Caco-2 (cell line): ENCODE measurements around the gene CFAP92. TPM values are rescaled to one million over a fixed set of nuclear protein-coding genes. Genes with fewer than 3 reads are reported as not detected.

Experiments used
- BruUV-seq: library from RNA; stranded (reverse); fragments of 400-500 nt; replicated peaks from 2 replicates; lab custom pipeline; 2021; lab: Mats Ljungman, UMichigan
- CTCF ChIA-PET: fragments of 300-600 bp; sonication (Branson Sonifier 250); formaldehyde crosslinking; loops from one replicate; lab custom pipeline; 2022; ENCODE audit warnings: antibody characterized with exemption; lab: Charles Lee
- POLR2A ChIA-PET: fragments of 300-600 bp; sonication (Branson Sonifier 250); formaldehyde crosslinking; loops from one replicate; lab custom pipeline; 2022; ENCODE audit warnings: antibody characterized with exemption; lab: Charles Lee
- DNase-seq, 2 experiments: peaks; one replicate each; pipeline versions ENCODE4 v3.0.0 to v3.0.0-alpha.2; 2020 to 2022
- H3K27me3 ChIP-seq: replicated peaks from 2 replicates; pipeline ENCODE4 v1.6.0; 2011; ENCODE audit warnings: low read length; ENCODE audit not compliant: control insufficient read depth, insufficient read depth
- H3K36me3 ChIP-seq: 2 replicates; pipeline ENCODE4 v1.5.1; 2011; ENCODE audit warnings: low read length; ENCODE audit not compliant: control insufficient read depth, insufficient read depth
- H3K4me1 ChIP-seq: fragments of 250-450 bp; sonication (Bioruptor Pico); 2 replicates; pipeline ENCODE4 v1.5.1; 2020; ENCODE audit warnings: mild to moderate bottlenecking
- H3K4me3 ChIP-seq: 2 replicates; pipeline ENCODE4 v1.5.1; 2011; ENCODE audit warnings: low read depth, mild to moderate bottlenecking, control low read depth, low read length
- H3K9me3 ChIP-seq: fragments of 250-450 bp; sonication (Bioruptor Pico); 2 replicates; pipeline ENCODE4 v1.5.1; 2020; ENCODE audit warnings: mild to moderate bottlenecking, moderate library complexity
- H3K27ac Mint-ChIP-seq: one replicate; pipeline ENCODE4 v1.8.0; 2022; ENCODE audit warnings: mixed read lengths; ENCODE audit not compliant: unreplicated experiment
- H3K27me3 Mint-ChIP-seq: one replicate; pipeline ENCODE4 v1.8.0; 2022; ENCODE audit warnings: mixed read lengths; ENCODE audit not compliant: insufficient read depth, unreplicated experiment
- H3K36me3 Mint-ChIP-seq: one replicate; pipeline ENCODE4 v1.8.0; 2022; ENCODE audit warnings: mild to moderate bottlenecking, mixed read lengths; ENCODE audit not compliant: insufficient read depth, unreplicated experiment
- H3K4me1 Mint-ChIP-seq: one replicate; pipeline ENCODE4 v1.8.0; 2022; ENCODE audit warnings: low read depth, mixed read lengths; ENCODE audit not compliant: unreplicated experiment
- H3K4me3 Mint-ChIP-seq: one replicate; pipeline ENCODE4 v1.8.0; 2022; ENCODE audit warnings: mild to moderate bottlenecking, moderate library complexity, mixed read lengths; ENCODE audit not compliant: unreplicated experiment
- H3K9me3 Mint-ChIP-seq: one replicate; pipeline ENCODE4 v1.8.0; 2022; ENCODE audit warnings: mixed read lengths; ENCODE audit not compliant: unreplicated experiment
- intact Hi-C: fragments of 100-400 bp; cut with micrococcal nuclease; formaldehyde crosslinking; loops from one replicate; pipeline ENCODE4 v1.10.0; 2022; ENCODE audit not compliant: unreplicated experiment
- total RNA-seq: library from RNA; stranded (reverse); gene quantifications from 2 replicates; pipeline ENCODE4 v1.2.3, GENCODE V29; 2022
- TF ChIP-seq, protein P1 (sequence below), 2 experiments: fragments of 200-600 bp in 1 of 2; IDR thresholded peaks; 1 replicate in 1 of 2; 2 replicates in 1 of 2; pipeline versions ENCODE4 v1.5.1 to v1.8.0; 2011 to 2022; ENCODE audit warnings: antibody characterized with exemption in 1 of 2, control low read depth in 1 of 2, inconsistent platforms in 1 of 2, low read depth in 1 of 2, low read length in 1 of 2, mild to moderate bottlenecking in 1 of 2, moderate library complexity in 1 of 2; ENCODE audit not compliant: insufficient read depth in 1 of 2, severe bottlenecking in 1 of 2, unreplicated experiment in 1 of 2

Gene CFAP92
- total RNA-seq, 1 experiment from 2014 or later = 5.9 TPM

DNA sequence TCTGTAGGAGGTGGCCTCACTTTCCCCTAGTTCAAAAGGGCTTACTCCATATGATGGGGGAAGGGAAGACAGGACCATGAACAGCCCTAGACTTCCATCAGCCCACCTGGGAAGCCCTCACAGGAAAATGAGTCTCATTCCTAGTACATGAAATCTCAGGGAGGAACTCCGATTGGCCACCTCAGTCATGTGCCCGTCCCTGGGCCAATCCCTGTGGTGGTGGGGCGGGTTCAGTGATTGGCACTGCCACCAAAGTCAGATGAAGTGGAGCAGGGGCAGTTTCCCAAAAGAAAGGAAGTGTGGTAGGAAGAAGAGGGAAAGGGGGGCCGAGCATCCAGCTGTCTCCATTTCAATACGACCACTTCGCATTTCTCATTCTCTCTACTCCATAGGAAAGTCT lies 40.8 kb upstream of the CFAP92 start:
- Mint-ChIP-seq H3K4me3 (no peak overlapping the region), H3K4me1 (no peaks in the 10 kb centered on the region), H3K9me3 (no peaks in the 10 kb centered on the region), H3K27ac (no peak overlapping the region), H3K36me3 (no peaks in the 10 kb centered on the region), H3K27me3 (no peaks in the 10 kb centered on the region)
- CTCF ChIA-PET = no interaction called here
- Histone ChIP-seq H3K4me1 (no peaks in the 10 kb centered on the region), H3K36me3 (no peaks in the 10 kb centered on the region), H3K27me3 (no peaks in the 10 kb centered on the region), H3K9me3 (no peaks in the 10 kb centered on the region), H3K4me3 (no peak overlapping the region)
- POLR2A ChIA-PET = interaction anchor here (0.6 kb wide), 1 partner anchor 87 kb away, joined by 3 read pairs; the partner anchor contains the start of gene RAB43
- intact Hi-C loops = no loop called here
- TF ChIP-seq, protein P1, sequence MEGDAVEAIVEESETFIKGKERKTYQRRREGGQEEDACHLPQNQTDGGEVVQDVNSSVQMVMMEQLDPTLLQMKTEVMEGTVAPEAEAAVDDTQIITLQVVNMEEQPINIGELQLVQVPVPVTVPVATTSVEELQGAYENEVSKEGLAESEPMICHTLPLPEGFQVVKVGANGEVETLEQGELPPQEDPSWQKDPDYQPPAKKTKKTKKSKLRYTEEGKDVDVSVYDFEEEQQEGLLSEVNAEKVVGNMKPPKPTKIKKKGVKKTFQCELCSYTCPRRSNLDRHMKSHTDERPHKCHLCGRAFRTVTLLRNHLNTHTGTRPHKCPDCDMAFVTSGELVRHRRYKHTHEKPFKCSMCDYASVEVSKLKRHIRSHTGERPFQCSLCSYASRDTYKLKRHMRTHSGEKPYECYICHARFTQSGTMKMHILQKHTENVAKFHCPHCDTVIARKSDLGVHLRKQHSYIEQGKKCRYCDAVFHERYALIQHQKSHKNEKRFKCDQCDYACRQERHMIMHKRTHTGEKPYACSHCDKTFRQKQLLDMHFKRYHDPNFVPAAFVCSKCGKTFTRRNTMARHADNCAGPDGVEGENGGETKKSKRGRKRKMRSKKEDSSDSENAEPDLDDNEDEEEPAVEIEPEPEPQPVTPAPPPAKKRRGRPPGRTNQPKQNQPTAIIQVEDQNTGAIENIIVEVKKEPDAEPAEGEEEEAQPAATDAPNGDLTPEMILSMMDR (IDR thresholded peaks at IDR 0.05; ENCODE audit: insufficient read depth in 1 of 2, low read depth in 1 of 2, low read length in 1 of 2, severe bottlenecking in 1 of 2, unreplicated experiment in 1 of 2) = no peak
- no TSS peak for BruUV-seq
- no peak for DNase-seq

DNA sequence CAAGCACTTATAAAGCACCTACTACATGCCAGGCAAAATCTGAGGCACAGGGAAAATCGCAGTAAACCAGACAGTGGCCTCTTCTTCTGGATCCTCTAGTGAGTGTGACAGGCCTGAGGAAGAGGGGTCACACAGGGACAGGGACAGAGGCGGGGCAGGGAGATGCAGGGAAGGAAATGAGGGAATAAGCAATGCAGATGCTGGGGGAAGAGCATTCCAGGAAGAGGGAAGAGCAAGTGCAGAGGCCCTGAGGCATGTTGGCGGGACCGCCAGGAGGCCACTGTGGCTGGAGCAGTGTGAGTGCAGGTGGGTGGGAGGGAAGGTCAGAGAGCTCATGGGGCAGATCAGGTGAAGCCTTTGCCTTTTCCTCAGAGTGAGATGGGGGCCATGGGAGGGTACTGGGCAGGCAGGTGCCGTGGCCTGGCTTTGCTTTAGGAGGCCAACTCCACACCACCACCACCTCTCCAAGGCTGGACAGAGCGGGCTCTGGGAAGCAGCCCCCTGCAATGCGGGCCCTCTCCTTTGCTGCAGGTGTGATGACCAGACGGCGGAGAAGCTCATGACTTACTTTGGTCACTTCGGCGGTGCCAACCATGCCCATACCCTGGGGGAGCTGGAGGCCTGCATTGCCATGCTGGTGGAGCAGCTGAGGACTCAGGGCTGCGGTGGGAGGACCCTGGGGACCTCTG lies 39.9 kb upstream of the CFAP92 start:
- TF ChIP-seq, protein P1 (IDR thresholded peaks at IDR 0.05; ENCODE audit: insufficient read depth in 1 of 2, low read depth in 1 of 2, low read length in 1 of 2, severe bottlenecking in 1 of 2, unreplicated experiment in 1 of 2) = no peak
- H3K4me3 ChIP-seq = no peak overlapping the region
- no peaks in the 10 kb centered on the region for H3K27me3 ChIP-seq
- no TSS peak for BruUV-seq
- no peaks in the 10 kb centered on the region for H3K9me3 Mint-ChIP-seq
- H3K4me1 ChIP-seq = no peaks in the 10 kb centered on the region
- H3K4me3 Mint-ChIP-seq = no peak overlapping the region
- H3K27me3 Mint-ChIP-seq = no peaks in the 10 kb centered on the region
- intact Hi-C loops = no loop called here
- H3K36me3 Mint-ChIP-seq = no peaks in the 10 kb centered on the region
- ChIA-PET POLR2A (no interaction called here), CTCF (no interaction called here)
- H3K36me3 ChIP-seq = no peaks in the 10 kb centered on the region
- H3K4me1 Mint-ChIP-seq = no peaks in the 10 kb centered on the region
- H3K27ac Mint-ChIP-seq = no peak overlapping the region
- no peaks in the 10 kb centered on the region for H3K9me3 ChIP-seq
- DNase-seq = no peak

DNA sequence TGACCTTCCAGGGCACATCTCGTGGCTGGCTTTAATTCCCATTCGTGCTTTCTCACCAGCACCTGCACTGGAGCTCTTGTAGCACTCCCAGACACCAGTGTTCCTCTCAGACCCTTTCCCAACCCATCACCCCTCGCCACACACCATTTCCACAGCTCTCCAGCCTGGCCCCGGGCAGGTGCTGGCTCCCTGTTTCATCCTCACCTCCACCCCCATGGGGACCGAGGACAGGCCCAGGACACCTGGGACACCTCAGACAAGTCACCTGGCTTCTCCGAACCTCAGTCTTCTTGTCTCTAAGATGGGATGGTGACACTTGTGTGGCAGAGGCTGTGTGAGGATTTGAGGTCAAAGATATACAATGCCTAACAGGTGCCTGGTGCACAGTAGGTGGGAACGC lies 39.3 kb upstream of the CFAP92 start:
- Mint-ChIP-seq H3K27me3 (no peaks in the 10 kb centered on the region), H3K9me3 (no peaks in the 10 kb centered on the region), H3K4me1 (no peaks in the 10 kb centered on the region), H3K4me3 (no peak overlapping the region), H3K27ac (no peak overlapping the region), H3K36me3 (no peaks in the 10 kb centered on the region)
- no TSS peak for BruUV-seq
- H3K27me3 ChIP-seq = no peaks in the 10 kb centered on the region
- TF ChIP-seq, protein P1 (IDR thresholded peaks at IDR 0.05; ENCODE audit: insufficient read depth in 1 of 2, low read depth in 1 of 2, low read length in 1 of 2, severe bottlenecking in 1 of 2, unreplicated experiment in 1 of 2) = no peak
- ChIA-PET POLR2A (no interaction called here), CTCF (interaction anchor here (1.3 kb wide), 1 partner anchor 20 kb away, joined by 4 read pairs; no protein-coding TSS in a partner anchor)
- no peak overlapping the region for H3K4me3 ChIP-seq
- intact Hi-C loops = no loop called here
- H3K9me3 ChIP-seq = no peaks in the 10 kb centered on the region
- no peak for DNase-seq
- no peaks in the 10 kb centered on the region for H3K4me1 ChIP-seq
- no peaks in the 10 kb centered on the region for H3K36me3 ChIP-seq
